Endothelial cell (in vitro differentiated cells): ENCODE measurements around the gene NSMCE4A. TPM values are rescaled to one million over a fixed set of nuclear protein-coding genes. Genes with fewer than 3 reads are reported as not detected.

Experiments used
- DNase-seq: peaks from one replicate; pipeline ENCODE4 v3.0.0; 2021; ENCODE audit warnings: low spot score
- H3K27ac Mint-ChIP-seq: one replicate; pipeline ENCODE4 v1.8.0; 2021; ENCODE audit warnings: mixed read lengths, inconsistent platforms; ENCODE audit not compliant: unreplicated experiment
- H3K27me3 Mint-ChIP-seq: one replicate; pipeline ENCODE4 v1.8.0; 2021; ENCODE audit warnings: mild to moderate bottlenecking, moderate library complexity, mixed read lengths, inconsistent platforms; ENCODE audit not compliant: unreplicated experiment
- H3K36me3 Mint-ChIP-seq: one replicate; pipeline ENCODE4 v1.8.0; 2021; ENCODE audit warnings: mild to moderate bottlenecking, low read depth, mixed read lengths, inconsistent platforms; ENCODE audit not compliant: unreplicated experiment
- H3K4me1 Mint-ChIP-seq: one replicate; pipeline ENCODE4 v1.8.0; 2021; ENCODE audit warnings: mild to moderate bottlenecking, mixed read lengths, inconsistent platforms; ENCODE audit not compliant: unreplicated experiment
- H3K4me3 Mint-ChIP-seq: one replicate; pipeline ENCODE4 v1.8.0; 2021; ENCODE audit warnings: mild to moderate bottlenecking, mixed read lengths, inconsistent platforms; ENCODE audit not compliant: unreplicated experiment
- H3K9me3 Mint-ChIP-seq: one replicate; pipeline ENCODE4 v1.8.0; 2021; ENCODE audit warnings: mixed read lengths, inconsistent platforms; ENCODE audit not compliant: unreplicated experiment
- CTCF ChIP-seq: fragments of 200-600 bp; sonication (generic); IDR thresholded peaks from one replicate; pipeline ENCODE4 v1.5.0; 2021; ENCODE audit warnings: antibody characterized with exemption; ENCODE audit not compliant: unreplicated experiment
- total RNA-seq: library from RNA; stranded (reverse); fragmentation: NEBNext Ultra II Directional; extraction: Animal tissue kit (Norgen Biotek cat#: 25700); gene quantifications from one replicate; pipeline ENCODE4 v1.2.1, GENCODE V29; 2021; ENCODE audit not compliant: unreplicated experiment

Gene NSMCE4A
- total RNA-seq, 1 donor from 2014 or later: 78.3 TPM

GRCh38 chr10:122014652-122015248 is 39.7 kb upstream of the NSMCE4A start:
- Mint-ChIP-seq H3K27me3 (no peaks in the 10 kb centered on the region), H3K27ac (no peak overlapping the region), H3K9me3 (no peaks in the 10 kb centered on the region), H3K4me3 (no peak overlapping the region), H3K36me3 (no peaks in the 10 kb centered on the region), H3K4me1 (no peaks in the 10 kb centered on the region)
- no peak for TF ChIP-seq CTCF
- DNase-seq: no peak

DNA sequence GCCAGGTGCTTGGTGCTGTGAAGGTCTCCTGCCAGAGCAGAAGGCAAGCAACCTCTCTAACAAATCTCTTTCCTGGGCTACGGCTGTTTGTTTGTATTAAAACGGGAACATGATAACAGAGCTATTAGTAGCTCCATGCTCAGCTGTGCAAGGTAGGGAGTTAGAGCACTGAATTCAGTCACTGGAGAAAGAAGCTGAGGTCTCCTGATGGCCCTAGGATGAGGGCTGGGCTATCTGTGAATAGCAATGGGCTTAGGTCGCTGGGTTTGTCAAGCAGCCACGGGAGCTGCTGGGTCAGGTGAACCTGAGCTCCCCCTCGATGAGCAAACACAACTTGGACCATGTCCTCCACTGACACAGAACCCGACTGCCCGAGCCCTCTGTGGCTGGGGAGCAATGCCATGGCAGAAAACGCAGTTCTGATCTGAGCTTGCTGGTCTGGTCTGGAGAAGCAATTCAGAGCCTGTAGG is 38.3 kb upstream of the NSMCE4A start:
- no peak for TF ChIP-seq CTCF
- Mint-ChIP-seq H3K36me3 (no peaks in the 10 kb centered on the region), H3K9me3 (no peaks in the 10 kb centered on the region), H3K27ac (no peak overlapping the region), H3K4me1 (no peaks in the 10 kb centered on the region), H3K27me3 (no peaks in the 10 kb centered on the region), H3K4me3 (no peak overlapping the region)
- no peak for DNase-seq

DNA sequence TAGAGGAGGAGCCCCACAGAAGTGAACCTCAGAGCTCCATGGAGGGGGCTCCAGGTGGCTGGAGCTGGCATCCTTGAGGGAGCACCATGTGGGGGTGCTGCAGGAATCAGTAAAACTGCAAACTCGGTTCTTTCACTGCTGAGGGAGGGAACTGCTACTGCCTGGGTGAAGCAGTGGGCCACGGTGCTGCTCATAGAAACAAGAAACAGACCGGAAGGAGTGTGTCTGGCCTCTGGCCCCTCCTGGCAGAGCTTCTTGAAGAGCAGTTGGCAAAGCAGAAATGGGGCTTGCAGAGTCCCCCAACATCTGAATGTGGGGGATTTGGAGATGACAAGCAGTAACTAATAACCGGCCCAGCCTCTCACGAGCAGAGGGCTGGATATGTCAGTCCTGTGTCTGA is 37.7 kb upstream of the NSMCE4A start:
- Mint-ChIP-seq H3K27me3 (no peaks in the 10 kb centered on the region), H3K9me3 (no peaks in the 10 kb centered on the region), H3K36me3 (no peaks in the 10 kb centered on the region), H3K4me3 (no peak overlapping the region), H3K4me1 (no peaks in the 10 kb centered on the region), H3K27ac (no peak overlapping the region)
- DNase-seq: no peak
- no peak for TF ChIP-seq CTCF

- no peak for DNase-seq
- no peak overlapping the region for H3K4me3 Mint-ChIP-seq
Observed at GRCh38 chr10:122010405-122011050, 35.5 kb upstream of the NSMCE4A start.

More at GRCh38 chr10:122010405-122011050, 35.5 kb upstream of the NSMCE4A start:
- H3K27ac Mint-ChIP-seq: no peak overlapping the region
- H3K4me1 Mint-ChIP-seq: no peaks in the 10 kb centered on the region
- H3K36me3 Mint-ChIP-seq: no peaks in the 10 kb centered on the region
- TF ChIP-seq CTCF: no peak
- H3K9me3 Mint-ChIP-seq: no peaks in the 10 kb centered on the region
- H3K27me3 Mint-ChIP-seq: peaks cover 1% of the 10 kb centered on the region
